ENCODE results near the gene MUC2.

MUC2 gene

DNA sequence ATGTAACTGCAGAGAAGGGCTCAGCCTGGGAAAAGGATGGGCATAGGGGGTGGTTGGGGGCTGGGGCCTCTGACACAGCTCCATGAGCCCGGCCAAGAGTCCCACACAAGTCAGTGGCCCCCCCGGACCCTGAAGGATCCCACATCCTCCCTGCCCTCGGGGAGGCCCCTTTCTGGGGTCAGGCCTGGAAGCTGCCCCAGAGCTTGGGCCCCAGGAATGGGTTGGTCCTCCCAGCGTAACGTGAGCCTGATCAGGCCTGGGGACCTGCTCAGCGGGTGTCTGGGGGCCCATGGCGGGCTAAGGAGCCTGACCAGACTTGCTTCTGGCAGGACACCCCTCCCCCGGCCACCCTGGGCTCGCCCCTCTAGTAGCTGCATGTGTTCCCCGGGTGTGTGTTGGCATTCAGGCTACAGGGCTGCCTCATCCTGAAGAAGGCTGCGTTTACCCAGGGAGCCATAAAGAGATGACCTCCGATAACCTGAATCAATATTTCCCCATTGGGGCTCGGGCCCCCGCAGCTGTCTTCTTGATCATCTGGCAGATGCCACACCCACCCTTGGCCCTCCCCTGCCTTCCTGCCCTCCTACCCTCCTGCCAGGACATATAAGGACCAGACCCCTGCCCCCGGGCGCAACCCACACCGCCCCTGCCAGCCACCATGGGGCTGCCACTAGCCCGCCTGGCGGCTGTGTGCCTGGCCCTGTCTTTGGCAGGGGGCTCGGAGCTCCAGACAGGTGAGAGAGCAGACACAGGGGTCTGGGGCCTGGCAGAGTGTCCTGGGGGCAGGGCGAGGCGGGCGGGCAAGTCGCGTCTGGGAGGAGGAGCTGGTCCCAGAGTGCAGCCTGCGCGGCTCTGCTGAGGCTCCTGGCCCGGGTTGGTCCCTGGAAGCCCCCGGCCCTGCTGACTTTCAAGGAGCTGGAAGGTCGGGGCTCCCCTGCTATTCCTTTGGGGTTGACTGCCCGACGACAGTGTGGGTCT lies at the start of gene MUC2:
Gene MUC2, plus strand, starts transcription at position 631 of the 978 bp plus-strand sequence.
- DNase-seq (ENCODE audit: low spot score) = no peak

- DNase-seq (ENCODE audit: low spot score) = no peak
Measured at GRCh38 chr11:1025410-1026162, 49.1 kb upstream of the MUC2 start.

- no peak for DNase-seq (ENCODE audit: low spot score)
Measured at GRCh38 chr11:1026163-1026450, 48.6 kb upstream of the MUC2 start.

- no peak for DNase-seq (ENCODE audit: low spot score)
Measured at GRCh38 chr11:1026641-1027482, 47.8 kb upstream of the MUC2 start.

GRCh38 chr11:1027483-1028290 lies 47.0 kb upstream of the MUC2 start:
- no peak for DNase-seq (ENCODE audit: low spot score)

DNA sequence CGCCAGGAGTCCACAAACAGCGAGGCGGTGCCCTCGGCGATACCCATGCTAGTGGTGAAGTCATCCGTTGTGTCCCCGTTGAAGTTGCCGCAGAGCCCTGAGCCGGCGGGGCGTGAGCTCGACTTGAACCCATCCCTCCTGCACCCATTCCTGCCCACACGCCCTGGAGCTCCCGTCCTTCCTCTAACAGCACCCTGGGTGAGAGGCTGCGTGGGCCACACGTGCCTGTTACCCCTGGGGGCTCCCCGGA lies 46.5 kb upstream of the MUC2 start:
- no peak for DNase-seq (ENCODE audit: low spot score)

DNA sequence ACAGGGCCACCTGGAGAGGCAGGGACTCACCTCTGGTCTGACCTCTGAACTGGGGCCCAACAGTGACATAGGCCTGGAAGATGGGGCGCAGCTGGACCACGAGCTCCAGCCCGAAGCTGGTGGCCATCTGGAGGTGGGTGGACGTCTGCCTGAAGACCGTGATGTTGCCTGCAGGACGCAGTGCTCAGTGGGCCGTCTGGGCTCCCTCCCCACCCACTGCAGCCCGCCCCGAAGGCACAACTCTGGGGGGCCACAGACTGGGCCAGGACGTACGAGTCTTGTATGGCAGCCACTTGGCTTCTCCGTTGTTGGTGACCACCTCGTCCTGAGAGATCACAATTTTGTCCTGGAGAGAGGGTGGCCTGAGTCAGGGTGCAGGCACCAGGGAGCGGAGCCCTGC lies 46.1 kb upstream of the MUC2 start:
- no peak for DNase-seq (ENCODE audit: low spot score)

- DNase-seq (ENCODE audit: low spot score) = no peak
Measured at GRCh38 chr11:1029051-1029450, 45.6 kb upstream of the MUC2 start.

- no peak for DNase-seq (ENCODE audit: low spot score)
Measured at GRCh38 chr11:1029654-1030053, 45.0 kb upstream of the MUC2 start.

DNA sequence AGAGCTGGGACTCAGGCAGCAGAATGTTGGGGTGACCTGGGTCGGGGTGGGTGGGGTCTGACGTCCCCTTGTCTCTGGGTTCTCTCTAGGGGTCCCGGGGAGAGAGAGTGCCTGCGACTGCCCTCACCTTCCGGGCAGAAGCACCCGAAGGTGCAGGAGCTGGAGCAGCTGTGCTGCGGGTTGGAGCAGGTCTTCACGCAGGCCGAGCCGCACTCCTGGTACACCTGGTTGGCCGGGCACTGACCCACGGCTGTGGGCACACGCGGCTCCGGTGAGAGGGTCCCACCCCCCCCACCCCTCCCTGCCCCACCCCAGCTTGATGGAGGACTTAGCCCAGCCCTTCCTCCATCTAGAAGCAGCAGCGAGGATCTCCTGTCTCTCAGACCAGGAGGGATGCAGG lies 44.6 kb upstream of the MUC2 start:
- DNase-seq (ENCODE audit: low spot score) = no peak

GRCh38 chr11:1030556-1030955 lies 44.1 kb upstream of the MUC2 start:
- DNase-seq (ENCODE audit: low spot score) = no peak

GRCh38 chr11:1031121-1031899 lies 43.4 kb upstream of the MUC2 start:
- no peak for DNase-seq (ENCODE audit: low spot score)

DNA sequence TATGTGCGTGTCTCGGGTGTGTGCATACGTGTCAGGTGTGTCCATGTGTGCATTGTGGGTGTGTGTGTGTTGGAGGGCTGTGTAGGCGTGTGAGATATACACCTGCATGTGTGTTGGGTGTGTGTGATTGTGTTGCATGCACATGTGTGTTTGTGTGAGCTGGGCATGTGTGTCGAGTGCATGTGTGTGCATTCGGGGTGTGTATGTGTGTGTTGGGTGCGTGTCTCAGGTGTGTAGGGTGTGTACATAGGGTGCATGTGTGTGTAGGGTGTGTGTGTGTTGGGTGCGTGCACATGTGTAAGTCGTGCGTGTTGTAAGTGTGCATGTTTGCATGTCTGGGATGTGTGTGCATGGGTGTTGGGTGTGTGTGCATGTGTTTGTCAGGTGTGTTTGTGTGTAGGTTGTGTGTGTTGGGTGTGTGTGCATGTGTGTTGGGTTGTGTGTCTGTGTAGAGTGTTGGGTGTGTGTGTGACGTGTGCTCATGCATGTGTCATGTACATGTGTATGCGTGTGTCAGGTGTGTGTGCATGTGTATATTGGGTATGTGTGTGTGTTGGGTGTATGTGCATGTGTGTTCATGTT lies 42.3 kb upstream of the MUC2 start:
- no peak for DNase-seq (ENCODE audit: low spot score)

- no peak for DNase-seq (ENCODE audit: low spot score)
Measured at GRCh38 chr11:1033016-1033798, 41.5 kb upstream of the MUC2 start.

- DNase-seq (ENCODE audit: low spot score) = no peak
Measured at GRCh38 chr11:1034001-1034400, 40.7 kb upstream of the MUC2 start.

GRCh38 chr11:1034456-1035295 lies 40.0 kb upstream of the MUC2 start:
- no peak for DNase-seq (ENCODE audit: low spot score)

GRCh38 chr11:1035577-1036283 lies 38.9 kb upstream of the MUC2 start:
- DNase-seq (ENCODE audit: low spot score) = no peak

- no peak for DNase-seq (ENCODE audit: low spot score)
Measured at GRCh38 chr11:1036303-1036923, 38.3 kb upstream of the MUC2 start, which contains the start of gene MUC6. TSS of gene MUC6 (minus strand) at chr11:1036718. CDS start at chr11:1036655, 63 bp downstream.
